Hematopoietic multipotent progenitor cell treated with erythropoietin and hydrocortisone succinate and interleukin-3 and kit ligand, for 15 days (in vitro differentiated cells): ENCODE data around the gene SDK2.
"Not testable (repeated sequence)": the region's sequence is repeated elsewhere in the genome, so short reads cannot be mapped to it uniquely, and the experiment has no call there.

Experiments
- DNase-seq: peaks from one replicate; pipeline ENCODE4 v3.0.0-alpha.2; 2015; ENCODE audit warnings: low spot score

The SDK2 gene

GRCh38 chr17:73480740-73481139 is 163.5 kb downstream of the SDK2 start:
- no peak for DNase-seq

GRCh38 chr17:73478768-73479424 is 165.3 kb downstream of the SDK2 start:
- no peak for DNase-seq

- no peak for DNase-seq
Observed at GRCh38 chr17:73478334-73478733, 165.9 kb downstream of the SDK2 start.

- DNase-seq, result no peak
Observed at GRCh38 chr17:73476890-73477350, 167.3 kb downstream of the SDK2 start.

GRCh38 chr17:73474370-73474988 is 169.8 kb downstream of the SDK2 start:
- DNase-seq, result peak; percentile 97

GRCh38 chr17:73472715-73473114 is 171.5 kb downstream of the SDK2 start:
- DNase-seq, result not testable (repeated sequence)

- DNase-seq, result no peak
Observed at GRCh38 chr17:73471924-73472323, 172.3 kb downstream of the SDK2 start.

- no peak for DNase-seq
Observed at GRCh38 chr17:73470316-73470826, 173.9 kb downstream of the SDK2 start.

- DNase-seq, result no peak
Observed at GRCh38 chr17:73469311-73469710, 174.9 kb downstream of the SDK2 start.

GRCh38 chr17:73468221-73468620 is 176.0 kb downstream of the SDK2 start:
- no peak for DNase-seq

GRCh38 chr17:73467651-73468050 is 176.6 kb downstream of the SDK2 start:
- no peak for DNase-seq

GRCh38 chr17:73466704-73467433 is 177.4 kb downstream of the SDK2 start:
- DNase-seq, result no peak

GRCh38 chr17:73465953-73466230 is 178.4 kb downstream of the SDK2 start:
- no peak for DNase-seq

GRCh38 chr17:73465130-73465952 is 178.9 kb downstream of the SDK2 start:
- no peak for DNase-seq

GRCh38 chr17:73464447-73464846 is 179.8 kb downstream of the SDK2 start:
- no peak for DNase-seq

GRCh38 chr17:73463821-73464220 is 180.4 kb downstream of the SDK2 start:
- DNase-seq, result no peak

- no peak for DNase-seq
Observed at GRCh38 chr17:73462823-73463222, 181.4 kb downstream of the SDK2 start.

GRCh38 chr17:73459980-73460379 is 184.3 kb downstream of the SDK2 start:
- DNase-seq, result no peak

GRCh38 chr17:73455767-73456166 is 188.5 kb downstream of the SDK2 start:
- DNase-seq, result no peak

- no peak for DNase-seq
Observed at GRCh38 chr17:73455050-73455687, 189.1 kb downstream of the SDK2 start.

GRCh38 chr17:73453494-73453893 is 190.8 kb downstream of the SDK2 start:
- DNase-seq, result not testable (repeated sequence)

GRCh38 chr17:73453090-73453489 is 191.2 kb downstream of the SDK2 start:
- DNase-seq, result no peak
